Measurements from ENCODE around the gene FARP1. TPM values are rescaled to one million over a fixed set of nuclear protein-coding genes. Genes with fewer than 3 reads are reported as not detected.

The FARP1 gene
- total and polyA plus RNA-seq, 4 experiments from 2014 or later = 0.26 to 1.5 (median 0.42) TPM; not detected in 1

DNA sequence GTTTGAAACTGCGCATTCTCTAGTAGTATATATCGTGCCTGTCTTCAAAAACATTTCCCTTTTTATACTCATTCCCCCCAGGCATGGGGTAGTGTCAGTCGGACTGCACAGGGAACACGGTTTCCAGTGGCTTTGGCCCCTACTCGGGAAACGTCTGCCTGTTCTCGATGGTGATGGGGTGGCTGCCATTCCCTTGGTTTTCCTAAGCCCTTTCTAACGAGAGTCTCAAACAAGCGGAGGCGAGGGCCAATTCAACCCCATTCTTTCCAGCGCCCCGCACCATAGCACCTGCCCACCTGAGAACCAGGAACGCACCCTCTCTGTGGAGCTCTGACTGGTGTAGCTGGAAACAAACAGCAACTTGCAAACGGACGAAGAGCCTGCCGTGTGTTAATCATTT, 306.4 kb downstream of the FARP1 start:
- peaks cover 23 to 46% (median 35%) of the 10 kb centered on the region in 4 donors for H3K4me1 Mint-ChIP-seq
- POLR2A ChIA-PET (ENCODE audit: partially characterized antibody) = interaction anchor here (1.2 kb wide), 1 partner anchor 78 kb away, joined by 3 read pairs; no protein-coding TSS in a partner anchor
- Histone ChIP-seq H3K36me3 (ENCODE audit: insufficient read depth, low read length) (peaks cover 27% of the 10 kb centered on the region), H3K9me3 (ENCODE audit: control insufficient read depth in 1 of 2, low read length in 2 of 2) (no peaks in the 10 kb centered on the region), H3K4me3 (ENCODE audit: low read length in 2 of 2) (no peak overlapping the region), H3K4me1 (ENCODE audit: insufficient read depth, low read length) (peaks cover 31% of the 10 kb centered on the region), H3K27me3 (ENCODE audit: insufficient read depth, low read length) (no peaks in the 10 kb centered on the region), H3K27ac (ENCODE audit: low read depth, low read length) (no peak overlapping the region)
- H3K27me3 Mint-ChIP-seq = no peaks in the 10 kb centered on the region
- peaks cover 43 to 56% of the 10 kb centered on the region in 2 donors for H3K36me3 Mint-ChIP-seq
- CTCF ChIA-PET (ENCODE audit: partially characterized antibody) = interaction anchor here (0.7 to 4.3 kb wide), 2 partner anchors 204 to 386 kb away, joined by 3 to 39 read pairs; no protein-coding TSS in a partner anchor
- no peak overlapping the region for H3K4me3 Mint-ChIP-seq
- no peak for DNase-seq
- peak overlapping the region in 4 of 7 donors; percentile 3 to 69 (median 60) for H3K27ac Mint-ChIP-seq
- intact Hi-C loops (cut with micrococcal nuclease) = no loop called here
- no peaks in the 10 kb centered on the region for H3K9me3 Mint-ChIP-seq

GRCh38 chr13:98450026-98450425, 307.1 kb downstream of the FARP1 start:
- no peaks in the 10 kb centered on the region for H3K9me3 Mint-ChIP-seq
- peaks cover 27% of the 10 kb centered on the region for H3K4me1 ChIP-seq (ENCODE audit: insufficient read depth, low read length)
- DNase-seq = no peak

DNA sequence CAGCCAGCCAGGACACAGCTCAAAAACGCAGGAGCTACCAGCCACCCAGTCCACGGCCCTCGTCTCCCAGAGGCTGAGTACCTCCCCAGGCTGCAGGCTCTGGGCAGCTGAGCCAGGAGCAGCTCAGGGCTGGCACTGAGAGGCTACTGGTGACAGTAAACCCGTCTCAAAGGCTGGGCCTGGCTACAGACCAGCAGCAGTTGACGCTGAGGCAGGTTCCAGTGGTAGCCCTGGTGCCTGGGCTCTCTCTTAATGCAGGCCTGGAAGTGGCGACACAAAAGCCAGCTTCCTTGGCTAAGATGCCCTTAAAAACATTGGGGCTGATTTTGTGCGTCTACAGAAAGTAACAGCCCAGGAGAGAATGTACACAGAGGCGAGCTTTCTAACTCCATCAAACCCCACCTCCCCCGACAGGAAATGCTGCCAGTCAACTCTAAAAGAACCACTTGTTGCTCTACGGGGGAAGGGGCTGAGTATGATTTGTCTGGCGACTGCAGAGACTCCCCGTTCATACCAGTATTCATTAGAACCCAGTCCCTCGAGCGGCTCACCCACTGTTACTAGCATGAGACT, 307.7 kb downstream of the FARP1 start:
- no peak for DNase-seq
- Mint-ChIP-seq H3K27ac (peak overlapping the region; percentile 75 to 87 (median 80)), H3K4me3 (no peak overlapping the region), H3K27me3 (no peaks in the 10 kb centered on the region), H3K4me1 (peaks cover 17 to 35% (median 26%) of the 10 kb centered on the region in 4 donors), H3K9me3 (no peaks in the 10 kb centered on the region), H3K36me3 (peaks cover 51 to 67% of the 10 kb centered on the region in 2 donors)
- POLR2A ChIA-PET (ENCODE audit: partially characterized antibody) = interaction anchor here (0.5 to 1.2 kb wide), 3 partner anchors 76 to 202 kb away, joined by 3 to 4 read pairs (median 3); no protein-coding TSS in a partner anchor
- H3K36me3 ChIP-seq (ENCODE audit: insufficient read depth, low read length) = peaks cover 39% of the 10 kb centered on the region
- H3K4me1 ChIP-seq (ENCODE audit: insufficient read depth, low read length) = peaks cover 21% of the 10 kb centered on the region
- intact Hi-C loops (cut with micrococcal nuclease) = no loop called here
- no peaks in the 10 kb centered on the region for H3K9me3 ChIP-seq (ENCODE audit: control insufficient read depth in 1 of 2, low read length in 2 of 2)
- CTCF ChIA-PET (ENCODE audit: partially characterized antibody) = interaction anchor here (1.8 to 4.3 kb wide), 2 partner anchors 16 to 203 kb away, joined by 9 to 39 read pairs; no protein-coding TSS in a partner anchor
- no peak overlapping the region for H3K4me3 ChIP-seq (ENCODE audit: low read length in 2 of 2)
- H3K27me3 ChIP-seq (ENCODE audit: insufficient read depth, low read length) = no peaks in the 10 kb centered on the region
- no peak overlapping the region for H3K27ac ChIP-seq (ENCODE audit: low read depth, low read length)

More at GRCh38 chr13:98450026-98450425, 307.1 kb downstream of the FARP1 start:
- H3K27me3 ChIP-seq (ENCODE audit: insufficient read depth, low read length) = no peaks in the 10 kb centered on the region
- Mint-ChIP-seq H3K36me3 (peaks cover 50 to 63% of the 10 kb centered on the region in 2 donors), H3K4me1 (peaks cover 22 to 41% (median 32%) of the 10 kb centered on the region in 4 donors), H3K4me3 (no peak overlapping the region), H3K27me3 (no peaks in the 10 kb centered on the region), H3K27ac (peak overlapping the region in 4 of 7 donors; percentile 51 to 70 (median 58))
- CTCF ChIA-PET (ENCODE audit: partially characterized antibody) = interaction anchor here (1.8 to 4.3 kb wide), 2 partner anchors 17 to 204 kb away, joined by 9 to 39 read pairs; no protein-coding TSS in a partner anchor
- intact Hi-C loops (cut with micrococcal nuclease) = no loop called here
- POLR2A ChIA-PET (ENCODE audit: partially characterized antibody) = interaction anchor here (1.1 to 1.2 kb wide), 2 partner anchors 77 to 203 kb away, joined by 3 to 4 read pairs; no protein-coding TSS in a partner anchor
- H3K36me3 ChIP-seq (ENCODE audit: insufficient read depth, low read length) = peaks cover 34% of the 10 kb centered on the region
- H3K9me3 ChIP-seq (ENCODE audit: control insufficient read depth in 1 of 2, low read length in 2 of 2) = no peaks in the 10 kb centered on the region
- H3K27ac ChIP-seq (ENCODE audit: low read depth, low read length) = no peak overlapping the region
- no peak overlapping the region for H3K4me3 ChIP-seq (ENCODE audit: low read length in 2 of 2)

DNA sequence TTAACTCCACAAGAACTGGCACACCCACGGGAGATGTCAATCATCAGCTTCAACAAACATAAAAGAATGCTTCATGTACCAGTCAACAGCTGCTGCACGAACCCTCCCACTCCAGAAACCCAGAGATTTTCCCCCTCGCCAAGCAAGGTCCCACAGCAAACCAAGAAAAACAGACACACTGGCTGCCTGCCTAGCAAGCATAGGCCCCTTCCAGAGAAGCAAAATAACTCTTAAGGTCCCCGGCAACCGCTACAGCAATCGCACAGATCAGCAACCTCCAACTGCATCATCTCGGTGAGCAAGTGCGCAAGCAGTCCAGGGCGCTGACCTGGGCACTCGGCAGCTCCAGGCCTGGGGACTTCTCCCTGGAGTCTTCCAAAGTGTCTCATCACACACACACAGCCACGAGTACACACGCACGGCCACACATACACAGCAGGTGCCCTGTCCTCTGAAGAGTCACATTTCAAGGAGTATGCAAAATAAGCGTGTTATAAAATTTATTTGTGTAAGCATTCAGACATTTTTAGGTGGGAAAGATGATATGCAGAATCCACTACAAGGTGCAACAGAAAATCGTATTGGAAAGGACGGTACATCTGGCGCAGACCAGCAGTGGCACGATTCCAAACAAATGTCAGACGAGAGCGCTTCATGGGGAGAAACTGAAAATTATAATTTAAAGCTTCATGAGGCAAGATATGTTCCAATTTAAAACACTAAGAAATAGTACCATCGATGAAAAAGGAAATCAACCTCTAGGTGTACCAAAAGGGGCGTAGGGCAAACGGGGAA, 309.0 kb downstream of the FARP1 start:
- Mint-ChIP-seq H3K27ac (peak overlapping the region; percentile 75 to 87 (median 80)), H3K36me3 (peaks cover 51 to 77% of the 10 kb centered on the region in 2 donors), H3K27me3 (no peaks in the 10 kb centered on the region), H3K4me1 (peaks cover 16 to 33% (median 22%) of the 10 kb centered on the region in 4 donors), H3K4me3 (peak overlapping the region in 1 of 8 donors; percentile 13), H3K9me3 (no peaks in the 10 kb centered on the region)
- Histone ChIP-seq H3K4me3 (ENCODE audit: low read length in 2 of 2) (no peak overlapping the region), H3K36me3 (ENCODE audit: insufficient read depth, low read length) (peaks cover 51% of the 10 kb centered on the region), H3K9me3 (ENCODE audit: control insufficient read depth in 1 of 2, low read length in 2 of 2) (no peaks in the 10 kb centered on the region), H3K27ac (ENCODE audit: low read depth, low read length) (no peak overlapping the region), H3K27me3 (ENCODE audit: insufficient read depth, low read length) (no peaks in the 10 kb centered on the region), H3K4me1 (ENCODE audit: insufficient read depth, low read length) (peaks cover 18% of the 10 kb centered on the region)
- POLR2A ChIA-PET (ENCODE audit: partially characterized antibody) = no interaction called here
- intact Hi-C loops (cut with micrococcal nuclease) = no loop called here
- DNase-seq = no peak
- CTCF ChIA-PET (ENCODE audit: partially characterized antibody) = interaction anchor here (1.4 to 4.3 kb wide), 4 partner anchors 10 to 222 kb away, joined by 5 to 39 read pairs (median 7); no protein-coding TSS in a partner anchor

GRCh38 chr13:98452851-98453843, 310.3 kb downstream of the FARP1 start:
- H3K27me3 ChIP-seq (ENCODE audit: insufficient read depth, low read length) = no peaks in the 10 kb centered on the region
- DNase-seq = no peak
- intact Hi-C loops (cut with micrococcal nuclease) = no loop called here
- H3K9me3 Mint-ChIP-seq = no peaks in the 10 kb centered on the region
- no peak overlapping the region for H3K4me3 ChIP-seq (ENCODE audit: low read length in 2 of 2)
- ChIA-PET POLR2A (ENCODE audit: partially characterized antibody) (no interaction called here), CTCF (ENCODE audit: partially characterized antibody) (interaction anchor here (4.3 kb wide), 1 partner anchor 200 kb away, joined by 39 read pairs; no protein-coding TSS in a partner anchor)
- no peak overlapping the region for H3K27ac ChIP-seq (ENCODE audit: low read depth, low read length)
- peaks cover 52 to 84% of the 10 kb centered on the region in 2 donors for H3K36me3 Mint-ChIP-seq
- peak overlapping the region in 4 of 7 donors; percentile 11 to 71 (median 44) for H3K27ac Mint-ChIP-seq
- no peaks in the 10 kb centered on the region for H3K27me3 Mint-ChIP-seq
- H3K36me3 ChIP-seq (ENCODE audit: insufficient read depth, low read length) = peaks cover 59% of the 10 kb centered on the region
- H3K4me1 Mint-ChIP-seq = peaks cover 16 to 30% (median 19%) of the 10 kb centered on the region in 4 donors
- no peak overlapping the region for H3K4me3 Mint-ChIP-seq
- H3K4me1 ChIP-seq (ENCODE audit: insufficient read depth, low read length) = peaks cover 18% of the 10 kb centered on the region
- H3K9me3 ChIP-seq (ENCODE audit: control insufficient read depth in 1 of 2, low read length in 2 of 2) = no peaks in the 10 kb centered on the region

- Mint-ChIP-seq H3K27me3 (no peaks in the 10 kb centered on the region), H3K9me3 (no peaks in the 10 kb centered on the region), H3K4me1 (peaks cover 16 to 19% (median 17%) of the 10 kb centered on the region in 4 donors), H3K27ac (peak overlapping the region in 6 of 7 donors; percentile 3 to 62 (median 50)), H3K36me3 (peaks cover 45 to 86% of the 10 kb centered on the region in 2 donors), H3K4me3 (no peak overlapping the region)
- POLR2A ChIA-PET (ENCODE audit: partially characterized antibody) = no interaction called here
- H3K4me1 ChIP-seq (ENCODE audit: insufficient read depth, low read length) = peaks cover 18% of the 10 kb centered on the region
- no peak for DNase-seq
- H3K36me3 ChIP-seq (ENCODE audit: insufficient read depth, low read length) = peaks cover 67% of the 10 kb centered on the region
- H3K27ac ChIP-seq (ENCODE audit: low read depth, low read length) = no peak overlapping the region
- CTCF ChIA-PET (ENCODE audit: partially characterized antibody) = interaction anchor here (0.6 to 2.6 kb wide), 4 partner anchors 9 to 198 kb away, joined by 3 to 11 read pairs (median 6); no protein-coding TSS in a partner anchor
- H3K27me3 ChIP-seq (ENCODE audit: insufficient read depth, low read length) = no peaks in the 10 kb centered on the region
- no peaks in the 10 kb centered on the region for H3K9me3 ChIP-seq (ENCODE audit: control insufficient read depth in 1 of 2, low read length in 2 of 2)
- intact Hi-C loops (cut with micrococcal nuclease) = no loop called here
- H3K4me3 ChIP-seq (ENCODE audit: low read length in 2 of 2) = no peak overlapping the region
Measured at GRCh38 chr13:98454389-98454881, 311.5 kb downstream of the FARP1 start.
